Measurements from ENCODE around the gene MLXIPL. TPM values are rescaled to one million over a fixed set of nuclear protein-coding genes. Genes with fewer than 3 reads are reported as not detected.

Gene MLXIPL
- total RNA-seq, 1 experiment from 2014 or later, result 6.1 TPM

- H3K4me3 Mint-ChIP-seq, result no peak overlapping the region
Observed at GRCh38 chr7:73570977-73571376, 53.3 kb downstream of the MLXIPL start.

More at GRCh38 chr7:73570977-73571376, 53.3 kb downstream of the MLXIPL start:
- Histone ChIP-seq H2AK5ac (ENCODE audit: insufficient read length, low read length) (no peak overlapping the region), H3K4me2 (ENCODE audit: insufficient read depth, insufficient read length, low read length) (no peak overlapping the region), H3K23me2 (ENCODE audit: insufficient read length, low read depth, low read length, poor library complexity, severe bottlenecking) (no peaks in the 10 kb centered on the region), H3K14ac (ENCODE audit: insufficient read depth, low read length) (no peak overlapping the region), H4K91ac (ENCODE audit: insufficient read length, low read depth, low read length) (no peak overlapping the region), H2BK12ac (ENCODE audit: insufficient read length, low read depth, low read length) (no peak overlapping the region), H4K8ac (replicated peaks; ENCODE audit: insufficient read length, low read depth, low read length) (no peak overlapping the region), H3K18ac (ENCODE audit: insufficient read length, low read depth, low read length) (no peak overlapping the region), H3K4ac (ENCODE audit: low read depth, low read length) (no peak overlapping the region), H3K27ac (ENCODE audit: insufficient read length, low read depth, low read length) (no peak overlapping the region), H2BK5ac (ENCODE audit: insufficient read length, low read length) (no peak overlapping the region), H3K79me1 (ENCODE audit: insufficient read depth, low read depth, low read length, poor library complexity, severe bottlenecking) (no peaks in the 10 kb centered on the region), H4K5ac (ENCODE audit: insufficient read length, low read depth, low read length) (no peak overlapping the region), H3K56ac (ENCODE audit: insufficient read length, low read depth, low read length) (no peak overlapping the region), H2BK120ac (ENCODE audit: low read depth, low read length, poor library complexity, severe bottlenecking) (no peak overlapping the region), H3K9me3 (ENCODE audit: control insufficient read depth, low read depth, low read length) (no peaks in the 10 kb centered on the region), H3K23ac (ENCODE audit: insufficient read length, low read depth, low read length) (no peak overlapping the region), H2AFZ (ENCODE audit: low read length) (no peak overlapping the region), H3K9ac (ENCODE audit: extremely low read depth, insufficient read length, low read length) (no peak overlapping the region), H3T11ph (ENCODE audit: low read length) (no peak overlapping the region), H3K79me2 (ENCODE audit: insufficient read depth, low read length) (no peaks in the 10 kb centered on the region), H2BK15ac (ENCODE audit: low read depth, low read length) (no peak overlapping the region), H3K27me3 (ENCODE audit: insufficient read depth, low read length) (no peaks in the 10 kb centered on the region), H3K4me1 (ENCODE audit: insufficient read depth, low read length) (no peaks in the 10 kb centered on the region), H4K20me1 (ENCODE audit: control insufficient read depth, insufficient read depth, insufficient read length) (no peaks in the 10 kb centered on the region), H2BK20ac (ENCODE audit: low read depth, low read length, poor library complexity, severe bottlenecking) (no peak overlapping the region)
- DNase-seq, result no peak
- TF ChIP-seq, protein P1, sequence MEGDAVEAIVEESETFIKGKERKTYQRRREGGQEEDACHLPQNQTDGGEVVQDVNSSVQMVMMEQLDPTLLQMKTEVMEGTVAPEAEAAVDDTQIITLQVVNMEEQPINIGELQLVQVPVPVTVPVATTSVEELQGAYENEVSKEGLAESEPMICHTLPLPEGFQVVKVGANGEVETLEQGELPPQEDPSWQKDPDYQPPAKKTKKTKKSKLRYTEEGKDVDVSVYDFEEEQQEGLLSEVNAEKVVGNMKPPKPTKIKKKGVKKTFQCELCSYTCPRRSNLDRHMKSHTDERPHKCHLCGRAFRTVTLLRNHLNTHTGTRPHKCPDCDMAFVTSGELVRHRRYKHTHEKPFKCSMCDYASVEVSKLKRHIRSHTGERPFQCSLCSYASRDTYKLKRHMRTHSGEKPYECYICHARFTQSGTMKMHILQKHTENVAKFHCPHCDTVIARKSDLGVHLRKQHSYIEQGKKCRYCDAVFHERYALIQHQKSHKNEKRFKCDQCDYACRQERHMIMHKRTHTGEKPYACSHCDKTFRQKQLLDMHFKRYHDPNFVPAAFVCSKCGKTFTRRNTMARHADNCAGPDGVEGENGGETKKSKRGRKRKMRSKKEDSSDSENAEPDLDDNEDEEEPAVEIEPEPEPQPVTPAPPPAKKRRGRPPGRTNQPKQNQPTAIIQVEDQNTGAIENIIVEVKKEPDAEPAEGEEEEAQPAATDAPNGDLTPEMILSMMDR (conservative IDR thresholded peaks at IDR 0.05), result no peak
- WGBS (ENCODE audit: extremely low coverage, insufficient read length, low lambda C conversion rate), result no CpG with 5 or more reads among the region's 10 CpGs
- Mint-ChIP-seq H3K4me1 (no peaks in the 10 kb centered on the region), H3K36me3 (ENCODE audit: insufficient read depth in 1 of 3, low read depth in 3 of 3) (peaks cover 27 to 60% (median 59%) of the 10 kb centered on the region in 3 experiments; a peak in 6 of 7 replicates), H3K27ac (peak overlapping the region in 1 of 3 experiments; percentile 40; a peak in 1 of 7 replicates), H3K27me3 (ENCODE audit: low read depth) (peaks cover 6% of the 10 kb centered on the region), H3K9me3 (no peaks in the 10 kb centered on the region)

Measured in H9 (cell line).